Loucy (cell line): ENCODE results near the gene PRSS23.

ENCODE experiments used
- H2AFZ ChIP-seq: fragments of 200-600 bp; sonication (generic); 2 replicates; pipeline ENCODE4 v1.6.0; 2016; ENCODE audit warnings: antibody characterized with exemption, mild to moderate bottlenecking, low read length, moderate library complexity
- H3F3A ChIP-seq: fragments of 200-600 bp; 2 replicates; pipeline ENCODE4 v1.6.0; 2016; ENCODE audit warnings: antibody characterized with exemption, low read depth, mild to moderate bottlenecking
- H3K27me3 ChIP-seq: fragments of 200-600 bp; sonication (generic); 2 replicates; pipeline ENCODE4 v1.6.1; 2014; ENCODE audit warnings: low read length, mild to moderate bottlenecking; ENCODE audit not compliant: insufficient read depth, poor library complexity, severe bottlenecking
- H3K36me3 ChIP-seq: fragments of 200-600 bp; sonication (generic); 2 replicates; pipeline ENCODE4 v1.6.1; 2016; ENCODE audit warnings: low read length; ENCODE audit not compliant: insufficient read depth
- H3K4me1 ChIP-seq: fragments of 200-600 bp; sonication (generic); 2 replicates; pipeline ENCODE4 v1.5.1; 2014; ENCODE audit warnings: low read length, mild to moderate bottlenecking; ENCODE audit not compliant: insufficient read depth, poor library complexity, severe bottlenecking
- H3K4me2 ChIP-seq: fragments of 200-600 bp; sonication (generic); 2 replicates; pipeline ENCODE4 v1.6.0; 2014; ENCODE audit warnings: antibody characterized with exemption, low read length, low read depth, mild to moderate bottlenecking; ENCODE audit not compliant: poor library complexity, severe bottlenecking
- H3K4me3 ChIP-seq: fragments of 200-600 bp; sonication (generic); 2 replicates; pipeline ENCODE4 v1.5.1; 2014; ENCODE audit warnings: low read length, mild to moderate bottlenecking, mixed read lengths; ENCODE audit not compliant: poor library complexity, severe bottlenecking
- H3K79me2 ChIP-seq: fragments of 200-600 bp; sonication (generic); 2 replicates; pipeline ENCODE4 v1.6.1; 2014; ENCODE audit warnings: low read length; ENCODE audit not compliant: insufficient read depth
- H3K9ac ChIP-seq: fragments of 200-600 bp; sonication (generic); 2 replicates; pipeline ENCODE4 v1.6.0; 2014; ENCODE audit warnings: mild to moderate bottlenecking, low read depth, low read length, moderate library complexity; ENCODE audit not compliant: poor library complexity, severe bottlenecking
- H3K9me2 ChIP-seq: fragments of 200-600 bp; sonication (generic); replicated peaks from 2 replicates; pipeline ENCODE4 v1.6.1; 2016; ENCODE audit warnings: low read depth, low read length, mixed read lengths
- H3K9me3 ChIP-seq: fragments of 200-600 bp; sonication (generic); 2 replicates; pipeline ENCODE4 v1.6.1; 2014; ENCODE audit warnings: mild to moderate bottlenecking, antibody characterized with exemption, low read length, low read depth; ENCODE audit not compliant: insufficient read depth
- H4K20me1 ChIP-seq: fragments of 200-600 bp; sonication (generic); 2 replicates; pipeline ENCODE4 v1.6.0; 2014; ENCODE audit warnings: antibody characterized with exemption, low read length, mild to moderate bottlenecking; ENCODE audit not compliant: insufficient read depth, poor library complexity, severe bottlenecking
- CTCF ChIP-seq: fragments of 200-600 bp; sonication (generic); conservative IDR thresholded peaks from 2 replicates; pipeline ENCODE4 v1.5.1; 2014; ENCODE audit warnings: mild to moderate bottlenecking, antibody characterized with exemption, low read length
- EZH2phosphoT487 ChIP-seq: fragments of 200-600 bp; IDR thresholded peaks from 2 replicates; pipeline ENCODE4 v1.6.1; 2018; ENCODE audit warnings: antibody characterized with exemption, mild to moderate bottlenecking, moderate library complexity, borderline replicate concordance

The PRSS23 gene

GRCh38 chr11:86758171-86758570, 42.2 kb upstream of the PRSS23 start:
- Histone ChIP-seq H4K20me1 (no peaks in the 10 kb centered on the region), H3K9ac (no peak overlapping the region), H3K4me3 (no peak overlapping the region), H3K9me3 (no peaks in the 10 kb centered on the region), H3K9me2 (no peaks in the 10 kb centered on the region), H3K4me1 (peaks cover 3% of the 10 kb centered on the region), H3K79me2 (no peaks in the 10 kb centered on the region), H3K36me3 (no peaks in the 10 kb centered on the region), H3F3A (no peaks in the 10 kb centered on the region), H3K27me3 (no peaks in the 10 kb centered on the region), H2AFZ (no peak overlapping the region), H3K4me2 (no peak overlapping the region)
- no peak for TF ChIP-seq CTCF

GRCh38 chr11:86760577-86760976, 39.8 kb upstream of the PRSS23 start:
- H3K36me3 ChIP-seq: no peaks in the 10 kb centered on the region
- H3K27me3 ChIP-seq: no peaks in the 10 kb centered on the region
- peaks cover 3% of the 10 kb centered on the region for H3K4me1 ChIP-seq
- H2AFZ ChIP-seq: no peak overlapping the region
- TF ChIP-seq CTCF: no peak
- TF ChIP-seq EZH2phosphoT487: no peak
- no peaks in the 10 kb centered on the region for H3F3A ChIP-seq
- H3K4me2 ChIP-seq: no peak overlapping the region
- H3K9me3 ChIP-seq: no peaks in the 10 kb centered on the region
- no peaks in the 10 kb centered on the region for H4K20me1 ChIP-seq
- no peaks in the 10 kb centered on the region for H3K79me2 ChIP-seq
- no peak overlapping the region for H3K4me3 ChIP-seq
- no peak overlapping the region for H3K9ac ChIP-seq
- no peaks in the 10 kb centered on the region for H3K9me2 ChIP-seq

- no peaks in the 10 kb centered on the region for H3K27me3 ChIP-seq
- no peaks in the 10 kb centered on the region for H3K79me2 ChIP-seq
- H3F3A ChIP-seq: no peaks in the 10 kb centered on the region
- no peaks in the 10 kb centered on the region for H3K9me2 ChIP-seq
- no peak overlapping the region for H2AFZ ChIP-seq
- H3K4me3 ChIP-seq: no peak overlapping the region
- TF ChIP-seq CTCF: no peak
- no peak for TF ChIP-seq EZH2phosphoT487
- H3K4me1 ChIP-seq: peaks cover 3% of the 10 kb centered on the region
- no peaks in the 10 kb centered on the region for H3K9me3 ChIP-seq
- H3K4me2 ChIP-seq: no peak overlapping the region
- H3K9ac ChIP-seq: no peak overlapping the region
- H4K20me1 ChIP-seq: no peaks in the 10 kb centered on the region
- H3K36me3 ChIP-seq: no peaks in the 10 kb centered on the region
These were observed 38.4 kb upstream of the PRSS23 start for GRCh38 chr11:86761978-86762377.
